SKM-1 treated with dmso at 0.1 percent for 144 hours (cell line): Measurements from ENCODE around the gene B4GALT2.

Experiments used
- DNase-seq: peaks from one replicate; lab custom pipeline; 2025; ENCODE audit not compliant: unreplicated experiment; lab: John Stamatoyannopoulos, UW

The B4GALT2 gene

GRCh38 chr1:44000122-44000665 is 21.2 kb downstream of the B4GALT2 start:
- no peak for DNase-seq

GRCh38 chr1:44002165-44002564 is 23.2 kb downstream of the B4GALT2 start:
- DNase-seq: no peak

- DNase-seq: no peak
Measured at GRCh38 chr1:44002606-44003157, 23.7 kb downstream of the B4GALT2 start.

GRCh38 chr1:44008259-44008658 is 29.2 kb downstream of the B4GALT2 start:
- DNase-seq: no peak

GRCh38 chr1:44010935-44011471 is 32.0 kb downstream of the B4GALT2 start:
- DNase-seq: no peak

GRCh38 chr1:44012404-44012803 is 33.4 kb downstream of the B4GALT2 start:
- no peak for DNase-seq

- DNase-seq: peak; percentile 22
Measured at GRCh38 chr1:44012941-44013609, 34.1 kb downstream of the B4GALT2 start.

GRCh38 chr1:44013949-44014348 is 34.9 kb downstream of the B4GALT2 start:
- no peak for DNase-seq

GRCh38 chr1:44014365-44015104 is 35.5 kb downstream of the B4GALT2 start:
- no peak for DNase-seq

GRCh38 chr1:44015206-44015605 is 36.2 kb downstream of the B4GALT2 start:
- no peak for DNase-seq

GRCh38 chr1:44016041-44016889 is 37.3 kb downstream of the B4GALT2 start:
- no peak for DNase-seq

GRCh38 chr1:44016890-44017400 is 37.9 kb downstream of the B4GALT2 start:
- DNase-seq: no peak

- no peak for DNase-seq
Measured at GRCh38 chr1:44019466-44019948, 40.5 kb downstream of the B4GALT2 start.

- no peak for DNase-seq
Measured at GRCh38 chr1:44020464-44020863, 41.5 kb downstream of the B4GALT2 start.

- no peak for DNase-seq
Measured at GRCh38 chr1:44021156-44021555, 42.1 kb downstream of the B4GALT2 start.

- DNase-seq: no peak
Measured at GRCh38 chr1:44021581-44022321, 42.7 kb downstream of the B4GALT2 start.

- no peak for DNase-seq
Measured at GRCh38 chr1:44024031-44024902, 45.3 kb downstream of the B4GALT2 start.

GRCh38 chr1:44024903-44025525 is 46.0 kb downstream of the B4GALT2 start:
- DNase-seq: no peak
